Measurements from ENCODE around the gene ERAL1. TPM values are rescaled to one million over a fixed set of nuclear protein-coding genes. Genes with fewer than 3 reads are reported as not detected.

The ERAL1 gene
- total and polyA plus RNA-seq, 2 of the 13 experiments (the other 11 are each of a cell fraction or from before 2014, with no cell fraction given), result 46.9 to 72.2 TPM

DNA sequence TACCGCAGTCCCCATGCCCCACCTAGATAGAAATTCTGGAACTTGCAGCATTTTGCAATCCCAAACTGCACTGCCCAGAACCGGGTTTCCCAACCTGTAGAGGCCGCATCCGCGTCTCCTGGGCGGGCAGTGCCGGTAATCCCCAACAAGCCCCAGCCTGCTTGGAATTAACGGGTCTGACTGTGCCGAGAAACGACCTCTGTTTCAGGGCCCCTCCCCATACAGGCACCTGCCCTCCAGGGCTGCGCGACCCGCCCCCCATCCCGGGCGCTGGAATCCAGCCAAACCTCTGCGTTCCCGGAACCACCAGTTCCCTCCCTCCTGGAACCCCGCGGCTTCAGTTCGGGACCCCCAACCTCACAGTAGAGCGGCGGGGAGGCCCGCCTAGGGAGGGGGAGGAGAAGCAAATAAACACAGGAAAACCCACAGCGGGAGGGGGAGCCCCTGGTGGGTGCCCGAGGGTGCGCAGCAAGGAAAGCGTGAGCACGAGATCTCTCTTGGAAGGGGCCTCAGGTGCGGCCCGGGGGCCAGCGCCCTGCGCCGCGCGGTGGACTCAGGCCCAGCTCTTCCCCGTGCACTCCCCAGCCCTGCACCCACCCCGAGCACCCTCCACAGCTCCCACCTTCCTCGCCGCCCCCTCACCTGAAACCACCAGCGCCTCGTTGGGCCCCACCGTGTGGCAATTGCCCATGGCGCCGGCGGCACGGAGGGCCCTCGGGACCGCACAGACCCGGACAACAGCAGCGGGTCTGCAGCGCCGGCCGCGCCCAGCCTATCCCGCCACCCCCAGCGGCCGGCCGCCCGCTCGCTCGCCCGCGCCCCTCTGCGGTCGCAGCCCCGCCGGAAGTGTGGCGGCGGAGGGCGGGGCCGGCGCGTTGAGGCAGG is 42.3 kb downstream of the ERAL1 start, which contains the start of gene FLOT2 (continued):
- TF ChIP-seq, protein P1, sequence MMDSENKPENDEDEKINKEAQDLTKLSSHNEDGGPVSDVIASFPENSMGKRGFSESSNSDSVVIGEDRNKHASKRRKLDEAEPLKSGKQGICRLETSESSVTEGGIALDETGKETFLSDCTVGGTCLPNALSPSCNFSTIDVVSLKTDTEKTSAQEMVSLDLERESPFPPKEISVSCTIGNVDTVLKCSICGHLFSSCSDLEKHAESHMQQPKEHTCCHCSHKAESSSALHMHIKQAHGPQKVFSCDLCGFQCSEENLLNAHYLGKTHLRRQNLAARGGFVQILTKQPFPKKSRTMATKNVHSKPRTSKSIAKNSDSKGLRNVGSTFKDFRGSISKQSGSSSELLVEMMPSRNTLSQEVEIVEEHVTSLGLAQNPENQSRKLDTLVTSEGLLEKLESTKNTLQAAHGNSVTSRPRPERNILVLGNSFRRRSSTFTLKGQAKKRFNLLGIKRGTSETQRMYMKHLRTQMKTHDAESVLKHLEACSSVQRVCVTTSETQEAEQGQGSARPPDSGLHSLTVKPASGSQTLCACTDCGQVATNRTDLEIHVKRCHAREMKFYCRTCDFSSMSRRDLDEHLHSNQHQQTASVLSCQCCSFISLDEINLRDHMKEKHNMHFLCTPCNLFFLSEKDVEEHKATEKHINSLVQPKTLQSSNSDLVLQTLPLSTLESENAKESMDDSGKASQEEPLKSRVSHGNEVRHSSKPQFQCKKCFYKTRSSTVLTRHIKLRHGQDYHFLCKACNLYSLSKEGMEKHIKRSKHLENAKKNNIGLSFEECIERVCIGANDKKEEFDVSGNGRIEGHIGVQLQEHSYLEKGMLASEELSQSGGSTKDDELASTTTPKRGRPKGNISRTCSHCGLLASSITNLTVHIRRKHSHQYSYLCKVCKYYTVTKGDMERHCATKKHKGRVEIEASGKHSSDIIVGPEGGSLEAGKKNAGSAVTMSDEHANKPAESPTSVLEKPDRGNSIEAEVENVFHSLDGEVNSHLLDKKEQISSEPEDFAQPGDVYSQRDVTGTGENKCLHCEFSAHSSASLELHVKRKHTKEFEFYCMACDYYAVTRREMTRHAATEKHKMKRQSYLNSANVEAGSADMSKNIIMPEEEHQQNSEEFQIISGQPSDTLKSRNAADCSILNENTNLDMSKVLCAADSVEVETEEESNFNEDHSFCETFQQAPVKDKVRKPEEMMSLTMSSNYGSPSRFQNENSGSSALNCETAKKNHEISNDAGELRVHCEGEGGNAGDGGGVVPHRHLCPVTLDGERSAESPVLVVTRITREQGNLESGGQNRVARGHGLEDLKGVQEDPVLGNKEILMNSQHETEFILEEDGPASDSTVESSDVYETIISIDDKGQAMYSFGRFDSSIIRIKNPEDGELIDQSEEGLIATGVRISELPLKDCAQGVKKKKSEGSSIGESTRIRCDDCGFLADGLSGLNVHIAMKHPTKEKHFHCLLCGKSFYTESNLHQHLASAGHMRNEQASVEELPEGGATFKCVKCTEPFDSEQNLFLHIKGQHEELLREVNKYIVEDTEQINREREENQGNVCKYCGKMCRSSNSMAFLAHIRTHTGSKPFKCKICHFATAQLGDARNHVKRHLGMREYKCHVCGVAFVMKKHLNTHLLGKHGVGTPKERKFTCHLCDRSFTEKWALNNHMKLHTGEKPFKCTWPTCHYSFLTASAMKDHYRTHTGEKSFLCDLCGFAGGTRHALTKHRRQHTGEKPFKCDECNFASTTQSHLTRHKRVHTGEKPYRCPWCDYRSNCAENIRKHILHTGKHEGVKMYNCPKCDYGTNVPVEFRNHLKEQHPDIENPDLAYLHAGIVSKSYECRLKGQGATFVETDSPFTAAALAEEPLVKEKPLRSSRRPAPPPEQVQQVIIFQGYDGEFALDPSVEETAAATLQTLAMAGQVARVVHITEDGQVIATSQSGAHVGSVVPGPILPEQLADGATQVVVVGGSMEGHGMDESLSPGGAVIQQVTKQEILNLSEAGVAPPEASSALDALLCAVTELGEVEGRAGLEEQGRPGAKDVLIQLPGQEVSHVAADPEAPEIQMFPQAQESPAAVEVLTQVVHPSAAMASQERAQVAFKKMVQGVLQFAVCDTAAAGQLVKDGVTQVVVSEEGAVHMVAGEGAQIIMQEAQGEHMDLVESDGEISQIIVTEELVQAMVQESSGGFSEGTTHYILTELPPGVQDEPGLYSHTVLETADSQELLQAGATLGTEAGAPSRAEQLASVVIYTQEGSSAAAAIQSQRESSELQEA (CRISPR knock-in tag; IDR thresholded peaks at IDR 0.05; ENCODE audit: not compliant biosample characterization), result peak; percentile 75

Measured in HepG2 (cell line).